DMS53 treated with DMSO at 0.1 percent for 48 hours (cell line): ENCODE data around the gene TBX1.

Experiments used
- DNase-seq: peaks from one replicate; lab custom pipeline; 2025; ENCODE audit not compliant: unreplicated experiment; lab: John Stamatoyannopoulos, UW

The TBX1 gene

GRCh38 chr22:19737846-19738663 lies 22.5 kb upstream of the TBX1 start:
- DNase-seq: no peak

- no peak for DNase-seq
Measured at GRCh38 chr22:19738664-19739447, 21.7 kb upstream of the TBX1 start.

- no peak for DNase-seq
Measured at GRCh38 chr22:19739448-19739895, 21.1 kb upstream of the TBX1 start.

GRCh38 chr22:19739911-19740449 lies 20.6 kb upstream of the TBX1 start:
- DNase-seq: no peak

GRCh38 chr22:19740586-19740985 lies 20.0 kb upstream of the TBX1 start:
- no peak for DNase-seq

GRCh38 chr22:19741053-19741452 lies 19.5 kb upstream of the TBX1 start:
- DNase-seq: no peak

- DNase-seq: no peak
Measured at GRCh38 chr22:19742160-19743066, 18.2 kb upstream of the TBX1 start.

- no peak for DNase-seq
Measured at GRCh38 chr22:19743081-19743480, 17.5 kb upstream of the TBX1 start.

- DNase-seq: no peak
Measured at GRCh38 chr22:19743651-19744050, 16.9 kb upstream of the TBX1 start.

- DNase-seq: no peak
Measured at GRCh38 chr22:19744350-19745006, 16.1 kb upstream of the TBX1 start.

GRCh38 chr22:19745155-19746101 lies 15.2 kb upstream of the TBX1 start:
- DNase-seq: no peak

- DNase-seq: no peak
Measured at GRCh38 chr22:19746726-19747125, 13.9 kb upstream of the TBX1 start.

GRCh38 chr22:19747551-19747950 lies 13.0 kb upstream of the TBX1 start:
- DNase-seq: no peak

- no peak for DNase-seq
Measured at GRCh38 chr22:19748139-19748538, 12.4 kb upstream of the TBX1 start.

- DNase-seq: no peak
Measured at GRCh38 chr22:19748991-19749664, 11.4 kb upstream of the TBX1 start.

GRCh38 chr22:19749876-19750275 lies 10.7 kb upstream of the TBX1 start:
- DNase-seq: no peak

GRCh38 chr22:19750507-19751490 lies 9.8 kb upstream of the TBX1 start:
- no peak for DNase-seq
